Measurements from ENCODE around the gene MAP2K4.

- TF ChIP-seq GATA2 (IDR thresholded peaks at IDR 0.05; ENCODE audit: low read depth, low read length) (no peak), GATA3 (IDR thresholded peaks at IDR 0.05; ENCODE audit: low read depth, low read length) (no peak)
Observed at GRCh38 chr17:11990363-11990983, 30.2 kb upstream of the MAP2K4 start.

Measured in SH-SY5Y (cell line).